SK-MEL-5 (cell line): ENCODE results near the gene ANO6. TPM values are rescaled to one million over a fixed set of nuclear protein-coding genes. Genes with fewer than 3 reads are reported as not detected.
"Not testable (repeated sequence)": the region's sequence is repeated elsewhere in the genome, so short reads cannot be mapped to it uniquely, and the experiment has no call there.

Experiments used
- DNase-seq: peaks from one replicate; pipeline ENCODE4 v3.0.0-alpha.2; 2016; ENCODE audit warnings: low read depth, low spot score
- in situ Hi-C: cut with HindIII; loops from 2 replicates; pipeline ENCODE4 v1.10.0; 2016; ENCODE audit warnings: low sequenced_read_pairs, high pct_unique_total_duplicates, low pct_unique_long_range_greater_than_20kb
- total RNA-seq: library from RNA; depleted of rRNA; stranded (reverse); fragments of >200 nt; shearing (Covaris generic); gene quantifications from 2 replicates; pipeline ENCODE4 v1.2.3, GENCODE V29; 2014

ANO6 gene
- total RNA-seq, 1 experiment from 2014 or later: 30.2 TPM

- in situ Hi-C loops: no loop called here
- peak; percentile 24 for DNase-seq
Measured at GRCh38 chr12:45231515-45232145, 15.7 kb downstream of the ANO6 start.

GRCh38 chr12:45232146-45232755, 16.4 kb downstream of the ANO6 start:
- in situ Hi-C loops: no loop called here
- no peak for DNase-seq

GRCh38 chr12:45232756-45233372, 17.0 kb downstream of the ANO6 start:
- in situ Hi-C loops: no loop called here
- DNase-seq: peak; percentile 44

GRCh38 chr12:45234139-45234865, 18.4 kb downstream of the ANO6 start:
- in situ Hi-C loops: no loop called here
- peak; percentile 76 for DNase-seq

GRCh38 chr12:45235087-45236025, 19.5 kb downstream of the ANO6 start:
- in situ Hi-C loops: no loop called here
- no peak for DNase-seq

GRCh38 chr12:45236383-45236782, 20.5 kb downstream of the ANO6 start:
- DNase-seq, in situ Hi-C loops: not testable (repeated sequence)

- no peak for DNase-seq
- in situ Hi-C loops: no loop called here
Measured at GRCh38 chr12:45242180-45242579, 26.3 kb downstream of the ANO6 start.

- no peak for DNase-seq
- in situ Hi-C loops: no loop called here
Measured at GRCh38 chr12:45243963-45244362, 28.1 kb downstream of the ANO6 start.

GRCh38 chr12:45244561-45245343, 28.9 kb downstream of the ANO6 start:
- in situ Hi-C loops: no loop called here
- peak; percentile 9 for DNase-seq

GRCh38 chr12:45246236-45246635, 30.3 kb downstream of the ANO6 start:
- DNase-seq: no peak
- in situ Hi-C loops: no loop called here

GRCh38 chr12:45247589-45247988, 31.7 kb downstream of the ANO6 start:
- DNase-seq: no peak
- in situ Hi-C loops: no loop called here

- no peak for DNase-seq
- in situ Hi-C loops: no loop called here
Measured at GRCh38 chr12:45248095-45248494, 32.2 kb downstream of the ANO6 start.

GRCh38 chr12:45254254-45254653, 38.4 kb downstream of the ANO6 start:
- no peak for DNase-seq
- in situ Hi-C loops: no loop called here

- in situ Hi-C loops: no loop called here
- DNase-seq: no peak
Measured at GRCh38 chr12:45256721-45257120, 40.8 kb downstream of the ANO6 start.

GRCh38 chr12:45257185-45257930, 41.5 kb downstream of the ANO6 start:
- in situ Hi-C loops: no loop called here
- DNase-seq: no peak

GRCh38 chr12:45259675-45260074, 43.8 kb downstream of the ANO6 start:
- in situ Hi-C loops: no loop called here
- no peak for DNase-seq
